Measurements from ENCODE around the gene LGALS16.

LGALS16 gene

DNA sequence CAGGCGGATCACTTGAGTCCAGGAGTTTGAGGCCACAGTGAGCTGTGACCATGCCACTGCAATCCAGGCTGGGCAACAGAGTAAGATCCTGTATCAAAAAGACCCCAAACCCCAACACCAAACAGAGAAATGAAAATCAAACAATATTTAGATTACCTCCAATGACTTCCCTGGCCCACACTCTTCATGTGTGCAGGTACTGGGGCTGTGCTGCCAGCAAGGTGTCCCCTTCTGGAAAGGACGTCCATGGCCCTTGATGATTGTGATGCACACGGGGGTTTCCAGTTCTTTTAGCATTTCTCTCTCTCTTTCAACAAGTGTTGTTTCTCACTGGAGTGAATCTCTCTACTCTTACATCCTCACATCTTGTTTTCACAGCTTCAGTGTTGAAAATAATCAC, 24.9 kb downstream of the LGALS16 start:
- Histone ChIP-seq H3K9ac (ENCODE audit: low read depth, low read length, poor library complexity, severe bottlenecking) (no peak overlapping the region), H3K27me3 (ENCODE audit: insufficient read depth, low read length, poor library complexity, severe bottlenecking) (no peaks in the 10 kb centered on the region), H3K36me3 (ENCODE audit: insufficient read depth, low read length) (no peaks in the 10 kb centered on the region), H3K9me2 (replicated peaks; ENCODE audit: low read depth, low read length) (no peaks in the 10 kb centered on the region), H3K4me3 (ENCODE audit: low read length, poor library complexity, severe bottlenecking) (no peak overlapping the region), H3K4me1 (ENCODE audit: insufficient read depth, low read length, poor library complexity, severe bottlenecking) (no peaks in the 10 kb centered on the region), H4K20me1 (ENCODE audit: insufficient read depth, low read length, poor library complexity, severe bottlenecking) (no peaks in the 10 kb centered on the region), H2AFZ (ENCODE audit: low read length) (no peak overlapping the region), H3K9me3 (ENCODE audit: insufficient read depth, low read depth, low read length) (no peaks in the 10 kb centered on the region), H3K79me2 (ENCODE audit: insufficient read depth, low read length) (no peaks in the 10 kb centered on the region), H3F3A (ENCODE audit: low read depth) (no peaks in the 10 kb centered on the region), H3K4me2 (ENCODE audit: low read depth, low read length, poor library complexity, severe bottlenecking) (no peak overlapping the region)
- TF ChIP-seq EZH2phosphoT487 (IDR thresholded peaks at IDR 0.05; ENCODE audit: borderline replicate concordance) (no peak), CTCF (conservative IDR thresholded peaks at IDR 0.05; ENCODE audit: low read length) (no peak)

DNA sequence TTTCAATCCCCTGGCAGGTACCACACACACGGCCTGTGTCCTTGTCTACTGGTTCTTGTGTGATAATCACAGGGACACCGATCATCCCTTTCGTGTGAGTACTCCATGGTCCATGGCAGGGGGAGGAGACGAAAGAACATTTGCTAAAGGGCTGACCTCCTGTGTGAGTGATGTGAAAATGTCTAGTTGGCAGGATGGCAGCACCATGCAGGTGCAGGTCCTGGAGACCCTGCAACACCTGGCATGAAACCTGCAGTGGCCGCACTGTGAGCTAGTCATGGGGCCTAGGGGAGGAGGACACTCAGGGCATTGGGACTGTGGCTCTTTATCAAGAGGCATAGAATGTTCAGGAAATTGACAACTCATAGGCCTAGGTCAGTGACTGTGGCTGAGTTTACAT, 25.7 kb downstream of the LGALS16 start:
- H3K4me1 ChIP-seq (ENCODE audit: insufficient read depth, low read length, poor library complexity, severe bottlenecking) = no peaks in the 10 kb centered on the region
- TF ChIP-seq CTCF (conservative IDR thresholded peaks at IDR 0.05; ENCODE audit: low read length) (no peak), EZH2phosphoT487 (IDR thresholded peaks at IDR 0.05; ENCODE audit: borderline replicate concordance) (no peak)
- no peaks in the 10 kb centered on the region for H4K20me1 ChIP-seq (ENCODE audit: insufficient read depth, low read length, poor library complexity, severe bottlenecking)
- H3K27me3 ChIP-seq (ENCODE audit: insufficient read depth, low read length, poor library complexity, severe bottlenecking) = no peaks in the 10 kb centered on the region
- no peaks in the 10 kb centered on the region for H3K9me2 ChIP-seq (replicated peaks; ENCODE audit: low read depth, low read length)
- no peaks in the 10 kb centered on the region for H3K36me3 ChIP-seq (ENCODE audit: insufficient read depth, low read length)
- no peaks in the 10 kb centered on the region for H3F3A ChIP-seq (ENCODE audit: low read depth)
- H3K4me3 ChIP-seq (ENCODE audit: low read length, poor library complexity, severe bottlenecking) = no peak overlapping the region
- no peak overlapping the region for H3K4me2 ChIP-seq (ENCODE audit: low read depth, low read length, poor library complexity, severe bottlenecking)
- H3K9me3 ChIP-seq (ENCODE audit: insufficient read depth, low read depth, low read length) = no peaks in the 10 kb centered on the region
- H2AFZ ChIP-seq (ENCODE audit: low read length) = no peak overlapping the region
- no peaks in the 10 kb centered on the region for H3K79me2 ChIP-seq (ENCODE audit: insufficient read depth, low read length)
- H3K9ac ChIP-seq (ENCODE audit: low read depth, low read length, poor library complexity, severe bottlenecking) = no peak overlapping the region

GRCh38 chr19:39684267-39684666, 28.6 kb downstream of the LGALS16 start:
- no peak overlapping the region for H3K4me3 ChIP-seq (ENCODE audit: low read length, poor library complexity, severe bottlenecking)
- no peaks in the 10 kb centered on the region for H3K36me3 ChIP-seq (ENCODE audit: insufficient read depth, low read length)
- H3F3A ChIP-seq (ENCODE audit: low read depth) = no peaks in the 10 kb centered on the region
- no peaks in the 10 kb centered on the region for H3K79me2 ChIP-seq (ENCODE audit: insufficient read depth, low read length)
- H4K20me1 ChIP-seq (ENCODE audit: insufficient read depth, low read length, poor library complexity, severe bottlenecking) = no peaks in the 10 kb centered on the region
- H3K9me3 ChIP-seq (ENCODE audit: insufficient read depth, low read depth, low read length) = no peaks in the 10 kb centered on the region
- H3K9ac ChIP-seq (ENCODE audit: low read depth, low read length, poor library complexity, severe bottlenecking) = no peak overlapping the region
- no peaks in the 10 kb centered on the region for H3K27me3 ChIP-seq (ENCODE audit: insufficient read depth, low read length, poor library complexity, severe bottlenecking)
- no peak overlapping the region for H3K4me2 ChIP-seq (ENCODE audit: low read depth, low read length, poor library complexity, severe bottlenecking)
- no peaks in the 10 kb centered on the region for H3K4me1 ChIP-seq (ENCODE audit: insufficient read depth, low read length, poor library complexity, severe bottlenecking)
- H3K9me2 ChIP-seq (replicated peaks; ENCODE audit: low read depth, low read length) = no peaks in the 10 kb centered on the region
- TF ChIP-seq EZH2phosphoT487 (IDR thresholded peaks at IDR 0.05; ENCODE audit: borderline replicate concordance) (no peak), CTCF (conservative IDR thresholded peaks at IDR 0.05; ENCODE audit: low read length) (no peak)
- no peak overlapping the region for H2AFZ ChIP-seq (ENCODE audit: low read length)

Measured in Loucy (cell line).